Measurements from ENCODE around the gene SLU7.
"Not testable (repeated sequence)": the region's sequence is repeated elsewhere in the genome, so short reads cannot be mapped to it uniquely, and the experiment has no call there.

DNA sequence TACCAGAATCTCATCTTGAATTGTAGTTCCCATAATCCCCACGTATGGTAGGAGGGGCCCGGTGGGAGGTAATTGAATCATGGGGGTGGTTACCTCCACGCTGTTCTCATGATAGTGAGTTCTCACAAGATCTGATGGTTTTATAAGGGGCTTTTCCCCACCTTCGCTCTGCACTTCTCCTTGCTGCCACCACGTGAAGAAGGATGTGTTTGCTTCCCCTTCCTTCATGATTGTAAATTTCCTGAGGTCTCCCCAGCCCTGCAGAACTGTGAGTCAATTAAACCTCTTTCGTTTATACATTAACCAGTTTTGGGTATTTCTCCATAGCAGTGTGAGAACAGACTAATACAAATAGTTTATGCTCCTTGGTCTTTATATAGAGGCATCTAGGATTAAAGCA lies 17.8 kb upstream of the SLU7 start:
- TF ChIP-seq, protein P1, sequence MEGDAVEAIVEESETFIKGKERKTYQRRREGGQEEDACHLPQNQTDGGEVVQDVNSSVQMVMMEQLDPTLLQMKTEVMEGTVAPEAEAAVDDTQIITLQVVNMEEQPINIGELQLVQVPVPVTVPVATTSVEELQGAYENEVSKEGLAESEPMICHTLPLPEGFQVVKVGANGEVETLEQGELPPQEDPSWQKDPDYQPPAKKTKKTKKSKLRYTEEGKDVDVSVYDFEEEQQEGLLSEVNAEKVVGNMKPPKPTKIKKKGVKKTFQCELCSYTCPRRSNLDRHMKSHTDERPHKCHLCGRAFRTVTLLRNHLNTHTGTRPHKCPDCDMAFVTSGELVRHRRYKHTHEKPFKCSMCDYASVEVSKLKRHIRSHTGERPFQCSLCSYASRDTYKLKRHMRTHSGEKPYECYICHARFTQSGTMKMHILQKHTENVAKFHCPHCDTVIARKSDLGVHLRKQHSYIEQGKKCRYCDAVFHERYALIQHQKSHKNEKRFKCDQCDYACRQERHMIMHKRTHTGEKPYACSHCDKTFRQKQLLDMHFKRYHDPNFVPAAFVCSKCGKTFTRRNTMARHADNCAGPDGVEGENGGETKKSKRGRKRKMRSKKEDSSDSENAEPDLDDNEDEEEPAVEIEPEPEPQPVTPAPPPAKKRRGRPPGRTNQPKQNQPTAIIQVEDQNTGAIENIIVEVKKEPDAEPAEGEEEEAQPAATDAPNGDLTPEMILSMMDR (IDR thresholded peaks at IDR 0.05): not testable (repeated sequence)
- TF ChIP-seq EZH2 (IDR thresholded peaks at IDR 0.05): not testable (repeated sequence)
